Hypothalamus (tissue), 51 donors: ENCODE results near the gene MUCL3.
A peak's percentile ranks its signal among the peaks of the same experiment; 100 is the strongest.
"Not testable (repeated sequence)": the region's sequence is repeated elsewhere in the genome, so short reads cannot be mapped to it uniquely, and the experiment has no call there.

Source experiments
- DNase-seq, 51 donors: peaks; one replicate each; lab custom pipeline; 2025; lab: John Stamatoyannopoulos, UW

The MUCL3 gene, protein sequence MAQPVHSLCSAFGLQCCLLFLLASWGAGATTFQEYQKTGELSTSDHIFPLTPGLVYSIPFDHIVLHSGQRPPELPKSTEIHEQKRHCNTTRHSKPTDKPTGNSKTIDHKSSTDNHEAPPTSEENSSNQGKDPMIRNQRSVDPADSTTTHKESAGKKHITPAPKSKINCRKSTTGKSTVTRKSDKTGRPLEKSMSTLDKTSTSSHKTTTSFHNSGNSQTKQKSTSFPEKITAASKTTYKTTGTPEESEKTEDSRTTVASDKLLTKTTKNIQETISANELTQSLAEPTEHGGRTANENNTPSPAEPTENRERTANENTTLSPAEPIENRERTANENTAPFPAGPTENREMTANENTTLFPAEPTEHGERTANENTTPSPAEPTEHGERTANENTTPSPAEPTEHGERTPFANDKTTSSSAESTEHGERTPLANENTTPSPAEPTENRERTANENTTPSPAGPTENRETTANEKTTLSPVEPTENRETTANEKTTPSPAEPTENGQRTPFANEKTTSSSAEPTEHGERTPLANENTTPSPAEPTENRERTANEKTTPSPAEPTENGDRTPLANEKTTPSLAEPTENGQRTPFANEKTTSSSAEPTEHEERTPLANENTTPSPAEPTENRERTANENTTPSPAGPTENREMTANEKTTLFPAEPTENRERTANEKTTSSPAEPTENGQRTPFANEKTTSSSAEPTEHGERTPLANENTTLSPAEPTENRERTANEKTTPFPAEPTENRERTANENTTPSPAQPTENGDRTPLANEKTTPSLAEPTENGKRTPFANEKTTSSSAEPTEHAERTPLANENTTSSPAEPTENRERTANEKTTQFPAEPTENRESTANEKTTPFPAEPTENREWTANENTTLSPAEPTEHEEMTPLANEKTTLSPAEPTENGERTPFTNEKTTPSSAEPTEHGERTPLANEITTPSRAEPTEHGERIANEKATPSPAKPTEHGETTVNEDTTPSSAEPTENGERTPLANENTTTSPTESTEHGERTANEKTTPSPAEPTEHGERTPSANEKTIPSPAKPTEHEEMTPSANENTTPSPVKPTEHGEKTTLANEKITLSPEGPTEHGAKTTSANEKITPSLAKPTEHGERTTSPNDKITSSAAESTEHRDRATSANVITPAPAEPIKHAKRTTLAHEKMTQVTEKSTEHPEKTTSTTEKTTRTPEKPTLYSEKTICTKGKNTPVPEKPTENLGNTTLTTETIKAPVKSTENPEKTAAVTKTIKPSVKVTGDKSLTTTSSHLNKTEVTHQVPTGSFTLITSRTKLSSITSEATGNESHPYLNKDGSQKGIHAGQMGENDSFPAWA (N-terminal part only)

DNA sequence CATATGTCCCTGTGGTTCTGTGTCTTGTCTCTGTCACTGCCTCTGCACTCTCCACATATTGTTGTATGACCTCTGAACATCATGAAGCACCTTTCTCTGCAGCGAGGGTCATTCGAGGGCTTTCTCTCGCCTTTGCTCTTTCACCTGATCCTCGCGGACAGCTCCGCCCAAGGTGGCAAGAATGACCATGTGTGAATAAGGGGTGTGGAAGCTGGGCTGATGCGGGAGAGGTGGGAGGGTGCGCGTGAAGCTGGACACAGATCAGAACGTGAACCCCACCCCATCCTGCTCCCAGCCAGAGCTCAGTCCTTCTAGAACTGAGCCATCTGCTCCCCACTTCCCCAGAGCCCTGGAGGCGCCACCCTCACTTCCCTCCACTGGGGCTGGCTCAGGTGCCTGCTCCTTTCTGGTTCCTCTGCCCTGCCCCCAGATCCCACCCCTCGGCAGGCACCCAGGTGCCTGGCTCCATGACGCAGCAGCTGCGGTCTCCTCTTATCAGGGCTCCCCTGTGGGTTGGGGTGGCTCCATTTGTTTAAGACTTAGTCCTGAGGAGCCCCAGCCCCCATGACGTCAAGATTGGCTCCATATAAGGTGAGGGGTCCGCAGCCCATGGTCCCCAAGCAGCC, at the start of gene MUCL3:
TSS of gene MUCL3 (plus strand) at position 613 of the 626 bp plus-strand sequence. CDS start 27 bp downstream, outside the sequence.
- DNase-seq: no peak

DNA sequence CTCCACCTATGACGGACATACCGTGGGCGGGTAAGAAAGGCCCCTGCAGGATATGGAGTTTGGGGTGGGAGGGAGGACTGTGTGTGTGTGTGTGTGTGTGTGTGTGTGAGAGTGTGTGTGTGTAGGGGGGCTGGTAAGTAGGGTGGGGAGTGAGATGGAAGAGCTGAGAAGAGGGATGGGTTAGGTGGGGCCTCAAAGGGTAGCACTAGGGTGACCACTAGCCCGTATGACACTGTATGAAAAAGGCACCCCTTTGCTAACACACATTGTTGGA, 49.4 kb upstream of the MUCL3 start:
- no peak for DNase-seq

DNA sequence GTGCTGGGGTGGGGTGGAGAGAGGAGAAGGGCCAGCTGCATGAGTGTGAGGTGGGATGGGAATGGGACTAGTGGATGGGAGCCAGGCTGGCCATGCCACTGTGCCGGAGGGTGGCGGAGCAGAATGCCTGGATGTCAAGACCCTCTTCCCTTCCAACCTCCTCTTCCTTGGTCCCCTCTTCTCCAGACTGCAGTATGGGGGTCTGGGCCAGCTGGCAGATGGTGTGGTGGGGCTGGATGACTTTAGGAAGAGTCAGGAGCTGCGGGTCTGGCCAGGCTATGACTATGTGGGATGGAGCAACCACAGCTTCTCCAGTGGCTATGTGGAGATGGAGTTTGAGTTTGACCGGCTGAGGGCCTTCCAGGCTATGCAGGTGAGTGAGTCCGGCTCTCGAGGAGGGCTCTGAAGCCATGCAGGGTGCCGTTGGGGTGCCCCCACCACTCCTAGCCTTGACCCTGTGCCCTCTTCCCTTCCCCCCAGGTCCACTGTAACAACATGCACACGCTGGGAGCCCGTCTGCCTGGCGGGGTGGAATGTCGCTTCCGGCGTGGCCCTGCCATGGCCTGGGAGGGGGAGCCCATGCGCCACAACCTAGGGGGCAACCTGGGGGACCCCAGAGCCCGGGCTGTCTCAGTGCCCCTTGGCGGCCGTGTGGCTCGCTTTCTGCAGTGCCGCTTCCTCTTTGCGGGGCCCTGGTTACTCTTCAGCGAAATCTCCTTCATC, 48.8 kb upstream of the MUCL3 start:
- DNase-seq: peak in 1 of 51 donors; percentile 5

DNA sequence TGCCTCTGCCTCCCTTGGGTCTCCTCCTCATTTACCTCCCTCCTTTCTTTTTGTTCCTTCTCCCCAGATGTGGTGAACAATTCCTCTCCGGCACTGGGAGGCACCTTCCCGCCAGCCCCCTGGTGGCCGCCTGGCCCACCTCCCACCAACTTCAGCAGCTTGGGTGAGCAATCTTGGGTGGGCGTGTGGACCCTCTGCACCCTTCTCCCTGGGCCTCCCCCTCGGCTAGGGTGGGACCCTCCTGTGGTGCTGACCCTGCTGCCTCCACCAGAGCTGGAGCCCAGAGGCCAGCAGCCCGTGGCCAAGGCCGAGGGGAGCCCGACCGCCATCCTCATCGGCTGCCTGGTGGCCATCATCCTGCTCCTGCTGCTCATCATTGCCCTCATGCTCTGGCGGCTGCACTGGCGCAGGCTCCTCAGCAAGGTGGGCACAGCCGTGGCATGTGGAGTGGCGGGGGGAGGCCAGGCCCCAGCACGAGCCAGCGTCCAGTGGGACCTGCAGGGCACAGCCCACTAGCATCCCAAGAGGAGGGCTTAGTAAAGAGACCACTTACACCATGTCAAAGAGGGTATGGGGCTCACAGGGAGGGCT, 47.7 kb upstream of the MUCL3 start:
- DNase-seq: no peak

DNA sequence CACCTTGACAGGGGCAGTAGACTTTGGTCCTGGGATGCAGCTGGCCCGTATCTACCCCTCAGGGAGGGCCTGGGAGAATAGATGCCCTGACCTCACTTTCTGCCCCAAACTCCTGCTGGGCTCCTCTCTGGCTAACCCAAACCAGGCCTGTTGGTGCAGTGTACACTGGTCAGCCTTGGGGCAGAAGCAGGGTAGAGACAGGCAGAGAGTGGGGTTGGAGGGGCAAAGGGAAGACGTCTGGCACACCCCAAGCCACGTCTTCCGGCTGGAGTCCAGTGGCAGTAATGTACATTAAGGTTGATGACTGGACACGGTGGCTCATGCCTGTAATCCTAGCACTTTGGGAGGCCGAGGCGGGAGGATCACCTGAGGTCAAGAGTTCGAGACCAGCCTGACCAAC, 47.1 kb upstream of the MUCL3 start:
- no peak for DNase-seq

DNA sequence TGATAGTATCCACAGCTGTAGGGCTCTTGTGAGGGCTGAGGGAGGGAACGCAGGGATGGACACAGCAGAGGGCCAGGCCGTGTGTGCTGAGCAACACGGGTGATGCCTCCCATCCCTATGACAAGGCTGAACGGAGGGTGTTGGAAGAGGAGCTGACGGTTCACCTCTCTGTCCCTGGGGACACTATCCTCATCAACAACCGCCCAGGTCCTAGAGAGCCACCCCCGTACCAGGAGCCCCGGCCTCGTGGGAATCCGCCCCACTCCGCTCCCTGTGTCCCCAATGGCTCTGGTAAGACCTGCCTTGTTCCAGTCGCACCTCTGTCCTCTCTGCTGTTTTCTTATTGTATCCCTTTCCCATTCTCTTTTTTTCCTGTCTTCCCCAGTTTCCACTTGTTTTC, 46.4 kb upstream of the MUCL3 start:
- no peak for DNase-seq

DNA sequence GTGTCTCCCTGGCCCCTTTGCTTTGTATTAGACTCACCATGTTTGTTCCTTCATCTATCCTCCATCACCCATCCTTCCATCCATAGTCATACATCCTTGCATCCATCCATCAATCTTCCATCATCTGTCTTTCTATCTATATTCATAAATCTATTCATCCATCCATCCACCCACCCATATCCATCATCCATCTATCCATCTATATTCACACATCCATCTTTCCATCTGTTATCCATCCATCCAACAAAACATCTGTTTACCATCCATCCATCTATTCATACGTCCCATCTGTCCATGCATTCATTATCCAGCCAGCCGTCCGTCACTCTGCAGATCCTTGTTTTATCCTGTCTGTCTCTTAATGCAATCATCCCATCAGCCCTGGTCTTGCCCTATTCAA, 45.8 kb upstream of the MUCL3 start:
- DNase-seq: no peak

DNA sequence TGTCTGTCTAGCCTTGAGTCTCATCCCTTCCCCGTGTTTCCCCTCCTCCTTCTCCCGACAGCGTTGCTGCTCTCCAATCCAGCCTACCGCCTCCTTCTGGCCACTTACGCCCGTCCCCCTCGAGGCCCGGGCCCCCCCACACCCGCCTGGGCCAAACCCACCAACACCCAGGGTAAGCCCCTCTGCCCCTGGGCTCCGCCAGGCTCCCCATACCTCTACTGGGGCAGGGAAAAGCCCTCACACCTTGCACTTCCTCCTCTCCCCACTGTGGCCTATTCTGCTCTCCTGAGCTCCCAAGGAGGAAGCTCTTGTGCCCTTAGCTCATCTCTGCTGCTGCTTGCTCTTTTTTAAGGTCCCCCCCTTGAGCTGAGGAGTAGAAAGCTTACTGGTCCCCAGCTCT, 45.4 kb upstream of the MUCL3 start:
- no peak for DNase-seq

DNA sequence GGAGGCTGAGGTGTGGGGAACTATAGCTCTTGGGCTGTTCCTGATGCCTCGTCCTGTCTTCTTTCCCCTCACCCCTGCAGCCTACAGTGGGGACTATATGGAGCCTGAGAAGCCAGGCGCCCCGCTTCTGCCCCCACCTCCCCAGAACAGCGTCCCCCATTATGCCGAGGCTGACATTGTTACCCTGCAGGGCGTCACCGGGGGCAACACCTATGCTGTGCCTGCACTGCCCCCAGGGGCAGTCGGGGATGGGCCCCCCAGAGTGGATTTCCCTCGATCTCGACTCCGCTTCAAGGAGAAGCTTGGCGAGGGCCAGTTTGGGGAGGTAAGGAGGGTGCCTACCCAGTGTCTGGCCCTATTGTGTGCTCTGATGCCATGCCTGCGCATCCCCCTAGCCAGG, 44.2 kb upstream of the MUCL3 start:
- DNase-seq: no peak

DNA sequence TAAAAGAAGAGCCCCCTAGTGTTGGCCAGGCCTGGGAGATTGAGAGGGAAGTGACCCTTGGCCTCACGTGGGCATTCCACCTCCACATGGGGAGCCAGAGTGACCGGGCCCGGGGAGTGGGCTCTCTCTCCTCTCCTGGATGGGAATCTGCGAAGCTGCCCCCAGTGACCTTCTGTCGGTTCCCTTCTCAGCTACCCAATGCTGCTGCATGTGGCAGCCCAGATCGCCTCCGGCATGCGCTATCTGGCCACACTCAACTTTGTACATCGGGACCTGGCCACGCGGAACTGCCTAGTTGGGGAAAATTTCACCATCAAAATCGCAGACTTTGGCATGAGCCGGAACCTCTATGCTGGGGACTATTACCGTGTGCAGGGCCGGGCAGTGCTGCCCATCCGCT, 42.9 kb upstream of the MUCL3 start:
- no peak for DNase-seq

DNA sequence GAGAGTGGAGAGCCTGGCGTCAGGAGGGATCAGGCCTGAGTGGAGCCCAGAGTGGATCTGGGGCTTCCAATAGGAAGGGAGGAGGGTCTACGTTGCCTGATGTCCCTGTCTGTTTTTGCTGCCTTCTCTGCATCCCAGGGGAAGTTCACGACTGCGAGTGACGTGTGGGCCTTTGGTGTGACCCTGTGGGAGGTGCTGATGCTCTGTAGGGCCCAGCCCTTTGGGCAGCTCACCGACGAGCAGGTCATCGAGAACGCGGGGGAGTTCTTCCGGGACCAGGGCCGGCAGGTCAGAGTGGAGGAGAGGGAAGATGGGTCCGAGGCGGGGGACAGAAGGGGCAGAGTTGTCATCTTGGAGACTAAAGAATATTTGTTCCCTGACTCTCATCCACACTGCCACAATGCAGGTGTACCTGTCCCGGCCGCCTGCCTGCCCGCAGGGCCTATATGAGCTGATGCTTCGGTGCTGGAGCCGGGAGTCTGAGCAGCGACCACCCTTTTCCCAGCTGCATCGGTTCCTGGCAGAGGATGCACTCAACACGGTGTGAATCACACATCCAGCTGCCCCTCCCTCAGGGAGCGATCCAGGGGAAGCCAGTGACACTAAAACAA, 41.9 kb upstream of the MUCL3 start:
- no peak for DNase-seq

DNA sequence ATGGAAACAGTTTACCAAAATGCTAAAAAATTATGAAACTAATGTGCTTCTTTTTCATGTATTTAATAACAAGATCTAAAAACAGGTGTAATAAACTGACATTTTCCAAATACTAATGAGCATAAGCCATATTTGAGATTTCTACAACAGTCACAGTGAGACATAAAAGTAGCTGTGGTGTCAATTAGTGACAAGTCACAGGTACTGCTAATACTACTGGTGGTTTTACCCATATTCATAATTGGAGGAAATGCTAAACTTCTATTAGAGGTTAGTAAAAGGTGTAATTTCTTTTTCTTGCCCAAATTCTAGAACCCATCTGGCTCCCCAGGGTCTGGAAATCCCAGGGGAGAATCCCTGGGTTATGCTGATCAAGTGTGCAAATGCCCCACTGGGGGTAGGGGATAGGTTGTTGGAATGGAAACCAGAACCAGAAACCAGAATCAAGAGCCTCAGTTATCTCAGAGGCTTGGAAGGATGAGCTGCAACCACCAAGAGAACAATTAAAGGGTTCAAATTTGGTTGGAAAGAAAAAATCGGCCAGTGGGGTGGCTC, 39.8 kb upstream of the MUCL3 start:
- no peak for DNase-seq

DNA sequence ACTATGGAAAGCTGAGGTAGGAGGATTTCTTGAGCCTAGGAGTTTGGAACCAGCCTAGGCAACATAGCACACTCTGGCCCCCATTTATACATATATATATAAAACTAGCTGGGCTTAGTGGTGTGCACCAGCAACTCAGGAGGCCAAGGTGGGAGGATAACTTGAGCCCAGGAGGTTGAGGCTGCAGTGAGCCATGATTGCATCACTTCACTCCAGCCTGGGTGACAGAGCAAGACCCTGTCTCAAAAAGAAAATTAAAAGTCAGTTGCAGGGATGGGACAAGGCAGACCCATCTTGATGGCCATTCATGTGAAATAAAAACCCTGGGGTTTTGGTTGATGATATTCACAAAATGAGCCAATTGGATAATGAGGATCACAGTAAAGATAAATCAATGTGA, 39.3 kb upstream of the MUCL3 start:
- no peak for DNase-seq

DNA sequence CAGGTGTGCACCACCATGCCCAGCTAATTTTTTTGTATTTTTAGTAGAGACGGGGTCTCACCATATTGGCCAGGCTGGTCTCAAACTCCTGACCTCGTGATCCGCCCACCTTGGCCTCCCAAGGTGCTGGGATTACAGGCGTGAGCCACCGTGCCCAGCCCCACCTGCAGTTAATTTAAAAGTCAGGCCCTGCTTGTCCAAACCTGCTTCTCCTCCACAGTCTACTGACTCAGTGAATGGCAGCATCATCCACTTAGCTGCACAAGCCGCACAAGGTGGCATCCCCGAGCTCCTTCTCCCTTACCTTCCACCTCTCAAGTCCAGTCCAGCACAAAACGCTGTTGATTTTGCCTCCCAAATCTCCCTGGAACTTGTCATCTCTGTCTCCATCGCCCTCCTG, 38.6 kb upstream of the MUCL3 start:
- not testable (repeated sequence) for DNase-seq

DNA sequence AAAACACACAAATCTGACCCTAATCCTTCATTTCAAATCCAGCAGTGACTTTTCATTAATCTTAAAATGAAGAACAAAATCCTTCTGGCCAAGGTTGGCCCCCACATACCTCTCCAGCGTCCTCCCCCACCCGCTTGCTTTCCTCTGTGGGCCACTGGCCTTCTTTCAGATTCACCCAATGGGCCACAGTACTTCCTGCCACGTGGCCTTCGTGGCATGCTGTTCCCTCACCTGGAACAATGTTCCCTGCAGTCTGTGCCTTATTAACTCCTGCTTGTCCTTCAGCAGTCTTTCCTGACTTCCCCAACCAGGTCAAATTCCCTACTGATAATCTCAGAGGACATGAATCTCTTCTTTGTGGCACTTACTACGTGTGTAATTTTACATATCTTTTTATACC, 38.1 kb upstream of the MUCL3 start:
- no peak for DNase-seq

DNA sequence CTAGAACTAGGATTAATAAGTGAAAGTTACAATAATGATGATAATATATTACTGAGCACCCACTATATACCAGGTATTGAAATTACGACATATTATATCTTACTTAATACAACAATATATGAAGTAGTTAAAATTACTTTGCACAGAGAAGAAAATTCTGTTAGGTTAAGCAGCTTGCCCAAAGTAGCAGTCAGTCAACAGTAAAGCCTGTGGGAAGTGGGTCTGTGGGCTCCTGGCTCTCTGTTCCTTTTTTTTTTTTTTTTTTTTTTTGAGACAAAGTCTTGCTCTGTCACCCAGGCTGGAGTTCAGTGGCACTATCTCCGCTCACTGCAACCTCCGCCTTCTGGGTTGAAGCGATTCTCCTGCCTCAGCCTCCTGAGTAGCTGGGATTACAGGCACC, 37.5 kb upstream of the MUCL3 start:
- no peak for DNase-seq

DNA sequence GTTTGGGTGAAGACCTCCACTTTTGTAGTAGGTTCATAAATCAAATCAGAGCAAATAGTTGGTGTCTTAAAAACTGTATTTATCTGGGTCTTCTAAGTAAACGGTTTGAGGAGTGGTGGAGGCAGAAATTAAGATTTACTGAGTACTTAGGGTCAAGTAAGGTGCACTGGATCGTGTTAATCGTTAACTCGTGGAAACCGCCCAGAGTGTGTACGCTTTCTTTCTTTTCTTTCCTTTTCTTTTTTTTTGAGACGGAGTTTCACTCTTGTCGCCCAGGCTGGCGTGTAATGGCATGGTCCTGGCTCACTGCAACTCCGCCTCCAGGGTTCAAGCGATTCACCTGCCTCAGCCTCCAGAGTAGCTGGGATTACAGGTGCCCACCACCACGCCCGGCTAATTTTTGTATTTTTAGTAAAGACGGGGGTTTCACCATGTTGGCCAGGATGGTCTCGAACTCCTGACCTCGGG, 33.4 kb upstream of the MUCL3 start:
- DNase-seq: not testable (repeated sequence)

DNA sequence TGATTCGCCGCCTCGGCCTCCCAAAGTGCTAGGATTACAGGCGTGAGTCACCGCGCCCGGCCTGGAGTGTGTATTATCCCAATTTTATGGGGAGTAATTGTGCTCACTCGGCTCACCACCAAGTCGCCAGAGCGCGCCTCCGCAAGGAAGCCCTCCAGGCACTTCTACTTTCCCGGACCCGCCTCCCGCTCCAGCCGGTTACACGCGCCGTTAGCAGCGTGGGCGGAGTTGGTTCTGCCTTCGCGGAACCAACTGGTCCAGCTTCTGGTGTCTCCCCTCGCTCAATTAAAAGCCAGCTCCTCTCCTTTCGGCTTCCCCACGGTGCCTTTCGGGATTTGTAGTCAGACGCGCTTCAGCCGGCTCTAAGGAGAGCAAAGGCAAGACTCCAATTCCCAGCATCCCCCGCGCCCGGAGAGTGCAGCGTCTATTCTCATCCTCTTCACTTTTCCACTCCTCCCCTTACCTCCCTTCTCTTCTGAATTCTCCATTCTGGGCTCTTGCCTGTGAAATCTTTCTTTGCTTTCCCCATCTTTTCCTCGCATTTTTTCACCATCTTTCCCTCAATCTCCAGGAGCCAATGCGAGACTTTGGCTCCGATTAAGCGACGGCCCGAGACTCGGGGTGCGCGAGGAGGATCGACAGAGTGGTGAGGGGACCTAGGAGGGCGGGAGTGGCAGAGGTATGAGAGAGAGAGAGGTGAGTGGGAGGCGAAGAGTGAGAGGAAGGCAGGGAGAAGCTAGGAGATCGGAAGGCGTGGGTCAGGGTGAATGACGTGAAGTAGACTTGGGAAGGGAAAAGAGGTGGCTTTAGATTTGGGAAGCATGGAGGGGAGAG, 32.8 kb upstream of the MUCL3 start, which contains the start of gene GTF2H4:
TSS of gene GTF2H4 (plus strand) at position 450 of the 834 bp plus-strand sequence.
- peak; percentile 50 to 98 (median 95) for DNase-seq
